ENCODE data around the gene ERBIN.

DNA sequence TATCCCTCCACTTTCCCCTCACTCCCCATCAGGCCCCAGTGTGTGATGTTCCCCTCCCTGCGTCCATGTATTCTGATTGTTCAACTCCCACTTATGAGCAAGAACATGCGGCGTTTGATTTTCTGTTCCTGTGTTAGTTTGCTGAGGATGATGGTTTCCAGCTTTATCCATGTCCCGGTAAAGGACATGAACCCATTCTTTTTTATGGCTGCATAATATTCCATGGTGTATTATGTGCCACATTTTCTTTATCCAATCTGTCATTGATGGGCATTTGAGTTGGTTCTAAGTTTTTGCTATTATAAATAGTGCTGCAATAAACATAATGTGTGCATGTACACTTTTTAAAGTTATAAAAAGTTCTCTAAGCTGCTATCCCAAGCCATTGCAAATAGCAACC lies 75.6 kb downstream of the ERBIN start:
- TF ChIP-seq EZH2 (IDR thresholded peaks at IDR 0.05; ENCODE audit: insufficient read depth, poor library complexity, severe bottlenecking) (no peak), EZH2phosphoT487 (IDR thresholded peaks at IDR 0.05; ENCODE audit: insufficient read depth, low read depth) (no peak)

All from GM23248 (cell line).